K562 (cell line): Measurements from ENCODE around the gene DAAM1. TPM values are rescaled to one million over a fixed set of nuclear protein-coding genes. Genes with fewer than 3 reads are reported as not detected.

ENCODE experiments used
- ATAC-seq: fragments of 200-7000 bp; cut with Tn5 transposase; 3 replicates; pipeline ENCODE4 v1.9.1; 2020; ENCODE audit warnings: moderate library complexity
- BruUV-seq: library from RNA; stranded (reverse); fragments of 400-500 nt; replicated peaks from 2 replicates; lab custom pipeline; 2021; lab: Mats Ljungman, UMichigan
- CTCF ChIA-PET: fragments of 300-600 bp; formaldehyde crosslinking; extraction: SDS; loops from one replicate; lab custom pipeline; 2021; ENCODE audit warnings: low intra/inter-chr PET ratio; lab: Yijun Ruan, JAX
- POLR2A ChIA-PET: fragments of 300-600, 350-650 bp; sonication (Branson Sonifier 250); formaldehyde crosslinking; extraction: SDS; loops from one replicate; lab custom pipeline; 2021; ENCODE audit warnings: antibody characterized with exemption, inconsistent platforms; lab: Yijun Ruan, JAX
- DNase-seq, 4 experiments: peaks; one replicate each; pipeline versions ENCODE4 v3.0.0 to v3.0.0-alpha.2; 2011 to 2018; ENCODE audit warnings: low spot score in 3 of 4, mixed read lengths in 3 of 4; ENCODE audit errors: extremely low read depth in 1 of 4
- FAIRE-seq: peaks from 2 replicates; lab custom pipeline; 2011; peaks lifted over from hg19 to GRCh38; lab: Jason Lieb, UNC
- H2AFZ ChIP-seq: 2 replicates; pipeline ENCODE4 v1.6.0; 2011; ENCODE audit warnings: low read depth, low read length, control low read depth, inconsistent platforms
- H3K27ac ChIP-seq: fragments of 200-600 bp; 3 replicates; pipeline ENCODE4 v1.8.0; 2011; ENCODE audit warnings: low read depth, mild to moderate bottlenecking, control low read depth, inconsistent platforms, low read length, moderate library complexity, mixed read lengths; ENCODE audit errors: extremely low read depth
- H3K27me3 ChIP-seq, 2 experiments: fragments of 300-600 bp in 1 of 2; 2 replicates in 1 of 2; 3 replicates in 1 of 2; pipeline versions ENCODE4 v1.6.0 to v1.8.0; 2011; ENCODE audit warnings: inconsistent platforms in 2 of 2, low read length in 2 of 2, mild to moderate bottlenecking in 1 of 2, mixed read lengths in 1 of 2, moderate library complexity in 1 of 2; ENCODE audit not compliant: control insufficient read depth in 2 of 2, insufficient read depth in 2 of 2
- H3K36me3 ChIP-seq: fragments of 300-600 bp; 3 replicates; pipeline ENCODE4 v1.8.0; 2011; ENCODE audit warnings: mild to moderate bottlenecking, low read length, inconsistent platforms; ENCODE audit not compliant: control insufficient read depth, insufficient read depth
- H3K4me1 ChIP-seq, 2 experiments: fragments of 200-600 bp in 1 of 2; replicated peaks in 1 of 2; 2 replicates in 1 of 2; 3 replicates in 1 of 2; pipeline versions ENCODE4 v1.5.1 to v1.8.0; 2011; ENCODE audit warnings: inconsistent platforms in 2 of 2, low read length in 2 of 2, mild to moderate bottlenecking in 1 of 2, mixed read lengths in 1 of 2, moderate library complexity in 1 of 2; ENCODE audit not compliant: control insufficient read depth in 2 of 2, insufficient read depth in 2 of 2
- H3K4me2 ChIP-seq: 2 replicates; pipeline ENCODE4 v1.6.1; 2011; ENCODE audit warnings: low read length, control low read depth, inconsistent platforms, mixed read lengths; ENCODE audit not compliant: insufficient read depth
- H3K4me3 ChIP-seq: fragments of 200-600 bp; sonication (generic), shearing (Covaris generic); 2 replicates; pipeline ENCODE4 v1.5.1; 2016; ENCODE audit warnings: control low read depth, inconsistent platforms
- H3K79me2 ChIP-seq: fragments of 200-600 bp; 3 replicates; pipeline ENCODE4 v1.8.0; 2011; ENCODE audit warnings: low read length, inconsistent platforms; ENCODE audit not compliant: control insufficient read depth, insufficient read depth
- H3K9ac ChIP-seq, 2 experiments: 2 replicates each; pipeline versions ENCODE4 v1.6.0 to v1.6.1; 2011; ENCODE audit warnings: low read depth in 2 of 2, low read length in 2 of 2, control low read depth in 1 of 2, inconsistent platforms in 1 of 2, mild to moderate bottlenecking in 1 of 2, mixed read lengths in 1 of 2; ENCODE audit not compliant: insufficient read depth in 1 of 2
- H3K9me1 ChIP-seq: one replicate; pipeline ENCODE4 v1.6.0; 2011; ENCODE audit warnings: inconsistent platforms, mild to moderate bottlenecking, low read length, moderate library complexity; ENCODE audit not compliant: control insufficient read depth, insufficient read depth
- H3K9me3 ChIP-seq: replicated peaks from 2 replicates; pipeline ENCODE4 v1.5.1; 2011; ENCODE audit warnings: low read depth, low read length, inconsistent platforms; ENCODE audit not compliant: control insufficient read depth, insufficient read depth
- H4K20me1 ChIP-seq: replicated peaks from 2 replicates; pipeline ENCODE4 v1.6.1; 2011; ENCODE audit warnings: low read length, inconsistent platforms, mixed read lengths; ENCODE audit not compliant: control insufficient read depth, insufficient read depth
- ARHGAP35 ChIP-seq: fragments of 450-650 bp; IDR thresholded peaks from 2 replicates; pipeline ENCODE4 v1.6.1; 2018; ENCODE audit not compliant: partially characterized antibody
- COPS2 ChIP-seq: fragments of 450-650 bp; conservative IDR thresholded peaks from 2 replicates; pipeline ENCODE4 v1.6.1; 2016; ENCODE audit warnings: mild to moderate bottlenecking, moderate library complexity
- CREBBP ChIP-seq: IDR thresholded peaks from one replicate; pipeline ENCODE4 v1.6.1; 2012; ENCODE audit warnings: low read depth, mild to moderate bottlenecking, control low read depth, inconsistent platforms, low read length
- HDAC3 ChIP-seq: fragments of 450-650 bp; IDR thresholded peaks from 2 replicates; pipeline ENCODE4 v1.6.1; 2018; ENCODE audit warnings: borderline replicate concordance, mild to moderate bottlenecking, moderate library complexity; ENCODE audit not compliant: partially characterized antibody
- HNRNPUL1 ChIP-seq: fragments of 200-400 bp; formaldehyde crosslinking; IDR thresholded peaks from 2 replicates; pipeline ENCODE4 v1.6.1; 2017; ENCODE audit warnings: low read length
- JUNB ChIP-seq: fragments of 450-650 bp; formaldehyde crosslinking; conservative IDR thresholded peaks from 2 replicates; pipeline ENCODE4 v1.4.0; 2020; ENCODE audit warnings: mild to moderate bottlenecking
- LCOR ChIP-seq: sonication (generic); formaldehyde crosslinking; IDR thresholded peaks from 2 replicates; pipeline ENCODE4 v1.8.0; 2022; ENCODE audit warnings: mild to moderate bottlenecking, missing genetic modification reagents
- MCM2 ChIP-seq: fragments of 450-650 bp; IDR thresholded peaks from 2 replicates; pipeline ENCODE4 v1.6.1; 2017; ENCODE audit warnings: low read depth, mild to moderate bottlenecking
- NCOA2 ChIP-seq, 2 experiments: fragments of 450-650 bp; IDR thresholded peaks; 2 replicates each; pipeline ENCODE4 v1.6.1; 2018; ENCODE audit warnings: mild to moderate bottlenecking in 2 of 2, moderate library complexity in 1 of 2; ENCODE audit not compliant: partially characterized antibody in 2 of 2
- PHF21A ChIP-seq: fragments of 450-650 bp; IDR thresholded peaks from 2 replicates; pipeline ENCODE4 v1.6.1; 2017; ENCODE audit warnings: low read depth, borderline replicate concordance
- SNAPC5 ChIP-seq: fragments of 250-450 bp; sonication (Bioruptor Pico); IDR thresholded peaks from 2 replicates; pipeline ENCODE4 v1.8.0; 2021; ENCODE audit warnings: moderate library complexity, mild to moderate bottlenecking, inconsistent platforms
- TSHZ1 ChIP-seq: fragments of 250-450 bp; sonication (Bioruptor Pico); IDR thresholded peaks from 2 replicates; pipeline ENCODE4 v1.4.0; 2020; ENCODE audit warnings: mild to moderate bottlenecking, moderate library complexity
- ZKSCAN1 ChIP-seq: fragments of 150-350 bp; IDR thresholded peaks from 2 replicates; pipeline ENCODE4 v1.6.1; 2016; ENCODE audit warnings: low read depth, low read length
- ZNF175 ChIP-seq: fragments of 200-800 bp; sonication (Bioruptor generic); IDR thresholded peaks from 2 replicates; pipeline ENCODE4 v1.6.1; 2016; ENCODE audit warnings: low read depth, mild to moderate bottlenecking, missing genetic modification characterization, missing compliant biosample characterization
- ZNF239 ChIP-seq: fragments of 250-450 bp; sonication (Bioruptor Pico); IDR thresholded peaks from 2 replicates; pipeline ENCODE4 v1.4.0; 2020; ENCODE audit warnings: mild to moderate bottlenecking
- ZNF3 ChIP-seq: fragments of 250-450 bp; sonication (Bioruptor Pico); IDR thresholded peaks from 2 replicates; pipeline ENCODE4 v1.5.0; 2021; ENCODE audit warnings: mild to moderate bottlenecking, moderate library complexity
- WGBS: fragments of 100-300 bp; shearing (Covaris generic); methylation state at CpG from one replicate; pipeline ENCODE4 v1.1.6; 2016; ENCODE audit warnings: low coverage, mixed read lengths; ENCODE audit not compliant: insufficient coverage; ENCODE audit errors: missing lambda C conversion rate; 5-methylcytosine and 5-hydroxymethylcytosine counted together
- in situ Hi-C: fragments of 300-500 bp; cut with MboI; formaldehyde crosslinking; loops from 4 replicates; pipeline ENCODE4 v1.15.0; 2018; ENCODE audit warnings: inconsistent platforms, mixed read lengths
- intact Hi-C: fragments of 100-400 bp; cut with micrococcal nuclease; formaldehyde crosslinking; loops from 2 replicates; pipeline ENCODE4 v1.14.2; 2022
- polyA plus RNA-seq, 8 experiments: library from polyadenylated mRNA; depleted of rRNA in 4 of 8; stranded (reverse) in 5 of 8; unstranded in 3 of 8; fragments of >200 nt; fragmentation: Nextera tagmentation in 2 of 8; fragmentation: Illumina TruSeq in 1 of 8; extraction: Ambion mirVana in 2 of 8; extraction: Trizol in 1 of 8; gene quantifications; 2 replicates each; pipeline versions ENCODE4 v1.2.1 to v1.2.3, GENCODE V29; 2011 to 2014; ENCODE audit warnings: inconsistent platforms in 1 of 8, missing spikeins in 1 of 8
- total RNA-seq, 7 experiments: library from RNA; depleted of rRNA in 6 of 7; stranded (reverse); fragments of >200 nt in 6 of 7; fragmentation: Illumina TruSeq in 2 of 7; extraction: Trizol in 2 of 7; gene quantifications; 2 replicates each; pipeline versions ENCODE4 v1.2.1 to v1.2.3, GENCODE V29; 2011 to 2021; ENCODE audit warnings: low replicate concordance in 1 of 7

The DAAM1 gene
- total and polyA plus RNA-seq, 9 of the 15 experiments (the other 6 are each of a cell fraction or from before 2014, with no cell fraction given), result 3.6 to 11.6 (median 6.7) TPM

GRCh38 chr14:59208224-59208814, 19.9 kb downstream of the DAAM1 start (continued):
- TF ChIP-seq TSHZ1 (CRISPR knock-in tag) (no peak), PHF21A (no peak)

- TF ChIP-seq HDAC3 (no peak), MCM2 (no peak), ZNF3 (no peak), LCOR (no peak), ZNF239 (no peak), HNRNPUL1 (no peak), SNAPC5 (no peak), COPS2 (no peak), JUNB (CRISPR knock-in tag) (no peak), ARHGAP35 (no peak), ZNF175 (CRISPR knock-in tag) (no peak), NCOA2 (IDR thresholded peaks at IDR 0.05; ENCODE audit: partially characterized antibody in 2 of 2) (no peak), CREBBP (no peak), ZKSCAN1 (no peak)
- H3K4me3 ChIP-seq, result no peak overlapping the region
- H3K9ac ChIP-seq, result no peak overlapping the region
- H3K9me3 ChIP-seq, result no peaks in the 10 kb centered on the region
- intact Hi-C loops (no loop called here), in situ Hi-C loops (no loop called here)
- FAIRE-seq (no peak), ATAC-seq (no peak), DNase-seq (no peak)
- H2AFZ ChIP-seq, result no peak overlapping the region
- H3K4me1 ChIP-seq, result no peaks in the 10 kb centered on the region
- H3K79me2 ChIP-seq, result no peaks in the 10 kb centered on the region
- ChIA-PET POLR2A (no interaction called here), CTCF (no interaction called here)
- no peaks in the 10 kb centered on the region for H3K27me3 ChIP-seq
- no peaks in the 10 kb centered on the region for H3K9me1 ChIP-seq
- no peak overlapping the region for H3K4me2 ChIP-seq
- H4K20me1 ChIP-seq, result no peaks in the 10 kb centered on the region
- H3K36me3 ChIP-seq, result no peaks in the 10 kb centered on the region
- WGBS, result 92% methylated on average over 1 of the region's 1 CpG
- no TSS peak for BruUV-seq
- no peak overlapping the region for H3K27ac ChIP-seq
These were observed 20.5 kb downstream of the DAAM1 start for GRCh38 chr14:59208954-59209353.
